Loucy (cell line): ENCODE measurements around the gene DDX23.
A peak's percentile ranks its signal among the peaks of the same experiment; 100 is the strongest.

ENCODE experiments used
- H2AFZ ChIP-seq: fragments of 200-600 bp; sonication (generic); 2 replicates; pipeline ENCODE4 v1.6.0; 2016; ENCODE audit warnings: antibody characterized with exemption, mild to moderate bottlenecking, low read length, moderate library complexity
- H3F3A ChIP-seq: fragments of 200-600 bp; 2 replicates; pipeline ENCODE4 v1.6.0; 2016; ENCODE audit warnings: antibody characterized with exemption, low read depth, mild to moderate bottlenecking
- H3K27me3 ChIP-seq: fragments of 200-600 bp; sonication (generic); 2 replicates; pipeline ENCODE4 v1.6.1; 2014; ENCODE audit warnings: low read length, mild to moderate bottlenecking; ENCODE audit not compliant: insufficient read depth, poor library complexity, severe bottlenecking
- H3K36me3 ChIP-seq: fragments of 200-600 bp; sonication (generic); 2 replicates; pipeline ENCODE4 v1.6.1; 2016; ENCODE audit warnings: low read length; ENCODE audit not compliant: insufficient read depth
- H3K4me1 ChIP-seq: fragments of 200-600 bp; sonication (generic); 2 replicates; pipeline ENCODE4 v1.5.1; 2014; ENCODE audit warnings: low read length, mild to moderate bottlenecking; ENCODE audit not compliant: insufficient read depth, poor library complexity, severe bottlenecking
- H3K4me2 ChIP-seq: fragments of 200-600 bp; sonication (generic); 2 replicates; pipeline ENCODE4 v1.6.0; 2014; ENCODE audit warnings: antibody characterized with exemption, low read length, low read depth, mild to moderate bottlenecking; ENCODE audit not compliant: poor library complexity, severe bottlenecking
- H3K4me3 ChIP-seq: fragments of 200-600 bp; sonication (generic); 2 replicates; pipeline ENCODE4 v1.5.1; 2014; ENCODE audit warnings: low read length, mild to moderate bottlenecking, mixed read lengths; ENCODE audit not compliant: poor library complexity, severe bottlenecking
- H3K79me2 ChIP-seq: fragments of 200-600 bp; sonication (generic); 2 replicates; pipeline ENCODE4 v1.6.1; 2014; ENCODE audit warnings: low read length; ENCODE audit not compliant: insufficient read depth
- H3K9ac ChIP-seq: fragments of 200-600 bp; sonication (generic); 2 replicates; pipeline ENCODE4 v1.6.0; 2014; ENCODE audit warnings: mild to moderate bottlenecking, low read depth, low read length, moderate library complexity; ENCODE audit not compliant: poor library complexity, severe bottlenecking
- H3K9me2 ChIP-seq: fragments of 200-600 bp; sonication (generic); replicated peaks from 2 replicates; pipeline ENCODE4 v1.6.1; 2016; ENCODE audit warnings: low read depth, low read length, mixed read lengths
- H3K9me3 ChIP-seq: fragments of 200-600 bp; sonication (generic); 2 replicates; pipeline ENCODE4 v1.6.1; 2014; ENCODE audit warnings: mild to moderate bottlenecking, antibody characterized with exemption, low read length, low read depth; ENCODE audit not compliant: insufficient read depth
- H4K20me1 ChIP-seq: fragments of 200-600 bp; sonication (generic); 2 replicates; pipeline ENCODE4 v1.6.0; 2014; ENCODE audit warnings: antibody characterized with exemption, low read length, mild to moderate bottlenecking; ENCODE audit not compliant: insufficient read depth, poor library complexity, severe bottlenecking
- CTCF ChIP-seq: fragments of 200-600 bp; sonication (generic); conservative IDR thresholded peaks from 2 replicates; pipeline ENCODE4 v1.5.1; 2014; ENCODE audit warnings: mild to moderate bottlenecking, antibody characterized with exemption, low read length
- EZH2phosphoT487 ChIP-seq: fragments of 200-600 bp; IDR thresholded peaks from 2 replicates; pipeline ENCODE4 v1.6.1; 2018; ENCODE audit warnings: antibody characterized with exemption, mild to moderate bottlenecking, moderate library complexity, borderline replicate concordance

The DDX23 gene

GRCh38 chr12:48783432-48783831 lies 68.5 kb downstream of the DDX23 start:
- TF ChIP-seq CTCF: no peak
- no peak for TF ChIP-seq EZH2phosphoT487
- H3K27me3 ChIP-seq: no peaks in the 10 kb centered on the region
- H3K79me2 ChIP-seq: peaks cover 22% of the 10 kb centered on the region
- H3K9me2 ChIP-seq: no peaks in the 10 kb centered on the region
- H3K9me3 ChIP-seq: no peaks in the 10 kb centered on the region
- H3K9ac ChIP-seq: no peak overlapping the region
- H3K36me3 ChIP-seq: no peaks in the 10 kb centered on the region
- no peak overlapping the region for H2AFZ ChIP-seq
- H4K20me1 ChIP-seq: no peaks in the 10 kb centered on the region
- no peak overlapping the region for H3K4me2 ChIP-seq
- no peaks in the 10 kb centered on the region for H3F3A ChIP-seq
- no peak overlapping the region for H3K4me3 ChIP-seq
- H3K4me1 ChIP-seq: peaks cover 38% of the 10 kb centered on the region

GRCh38 chr12:48782457-48783395 lies 69.2 kb downstream of the DDX23 start:
- Histone ChIP-seq H2AFZ (no peak overlapping the region), H3K36me3 (no peaks in the 10 kb centered on the region), H3K9me2 (no peaks in the 10 kb centered on the region), H4K20me1 (no peaks in the 10 kb centered on the region), H3K9me3 (no peaks in the 10 kb centered on the region), H3F3A (no peaks in the 10 kb centered on the region), H3K9ac (no peak overlapping the region), H3K4me3 (no peak overlapping the region), H3K4me2 (no peak overlapping the region), H3K27me3 (no peaks in the 10 kb centered on the region), H3K79me2 (peaks cover 15% of the 10 kb centered on the region), H3K4me1 (peaks cover 32% of the 10 kb centered on the region)
- no peak for TF ChIP-seq EZH2phosphoT487
- TF ChIP-seq CTCF: no peak

- peaks cover 8% of the 10 kb centered on the region for H3K79me2 ChIP-seq
- H3K4me2 ChIP-seq: peak overlapping the region; percentile 25
- no peaks in the 10 kb centered on the region for H4K20me1 ChIP-seq
- H3K9ac ChIP-seq: peak overlapping the region; percentile 2
- no peaks in the 10 kb centered on the region for H3K9me2 ChIP-seq
- H3K4me1 ChIP-seq: peaks cover 24% of the 10 kb centered on the region
- no peak overlapping the region for H2AFZ ChIP-seq
- H3K9me3 ChIP-seq: no peaks in the 10 kb centered on the region
- no peak overlapping the region for H3K4me3 ChIP-seq
- H3F3A ChIP-seq: no peaks in the 10 kb centered on the region
- H3K27me3 ChIP-seq: no peaks in the 10 kb centered on the region
- TF ChIP-seq CTCF (no peak), EZH2phosphoT487 (no peak)
- H3K36me3 ChIP-seq: no peaks in the 10 kb centered on the region; the same call in 1 of the 2 replicates
Measured at GRCh38 chr12:48781750-48782456, 70.1 kb downstream of the DDX23 start.
